ENCODE measurements around the gene TPH2. TPM values are rescaled to one million over a fixed set of nuclear protein-coding genes. Genes with fewer than 3 reads are reported as not detected.

The TPH2 gene
- total RNA-seq (not detected), polyA plus RNA-seq (not detected)

- Histone ChIP-seq H3K27me3 (ENCODE audit: control insufficient read depth in 4 of 4, insufficient read depth in 4 of 4, low read length in 3 of 4) (no peaks in the 10 kb centered on the region), H3K4me3 (ENCODE audit: low read depth in 1 of 3, low read length in 3 of 3) (no peak within 1 kb of the TSS), H3K36me3 (ENCODE audit: control insufficient read depth in 4 of 4, insufficient read depth in 3 of 4, low read depth in 1 of 4, low read length in 3 of 4) (no peaks in the 10 kb centered on the region), H3K9me3 (ENCODE audit: control insufficient read depth in 4 of 4, low read length in 3 of 4) (no peaks in the 10 kb centered on the region), H3K27ac (ENCODE audit: low read depth in 1 of 2, low read length in 2 of 2) (no peak within 1 kb of the TSS), H3K9ac (ENCODE audit: low read depth in 1 of 2, low read length in 2 of 2) (no peak within 1 kb of the TSS), H3K4me1 (ENCODE audit: control insufficient read depth in 4 of 4, insufficient read depth in 4 of 4, low read length in 3 of 4) (peaks cover 0 to 6% (median 1%) of the 10 kb centered on the region in 4 donors)
- DNase-seq (ENCODE audit: low spot score) = peak; percentile 68
- no peak for TF ChIP-seq EGR1 (IDR thresholded peaks at IDR 0.05; ENCODE audit: low read depth in 2 of 2)
- no peak for TF ChIP-seq RXRA (IDR thresholded peaks at IDR 0.05)
- TF ChIP-seq JUND (IDR thresholded peaks at IDR 0.05) = no peak
- no peak for TF ChIP-seq TAF1 (conservative IDR thresholded peaks at IDR 0.05)
- TF ChIP-seq RAD21 (IDR thresholded peaks at IDR 0.05) = peak; percentile 63 to 81
- peak; percentile 100 for TF ChIP-seq REST (IDR thresholded peaks at IDR 0.05)
- no peak for TF ChIP-seq HNF4G (IDR thresholded peaks at IDR 0.05)
- TF ChIP-seq ZBTB33 (IDR thresholded peaks at IDR 0.05) = no peak
- TF ChIP-seq CTCF (IDR thresholded peaks at IDR 0.05; ENCODE audit: low read depth, low read length, missing input control) = peak; percentile 50
- WGBS = 18% methylated on average over 16 of the region's 16 CpGs
Observed at GRCh38 chr12:71938728-71939385, at the start of gene TPH2. TSS of gene TPH2 (plus strand) at chr12:71938845. CDS start at chr12:71938987, 142 bp downstream.

- H3K27ac ChIP-seq (ENCODE audit: low read depth in 1 of 2, low read length in 2 of 2) = no peak overlapping the region
- no peak overlapping the region for H3K9ac ChIP-seq (ENCODE audit: low read depth in 1 of 2, low read length in 2 of 2)
- H3K4me3 ChIP-seq (ENCODE audit: low read depth in 1 of 3, low read length in 3 of 3) = no peak overlapping the region
- TF ChIP-seq HNF4G (IDR thresholded peaks at IDR 0.05) (no peak), TAF1 (conservative IDR thresholded peaks at IDR 0.05) (no peak), ATF3 (IDR thresholded peaks at IDR 0.05) (no peak), FOXA1 (IDR thresholded peaks at IDR 0.05) (no peak), MAX (IDR thresholded peaks at IDR 0.05) (no peak)
- H3K4me1 ChIP-seq (ENCODE audit: control insufficient read depth in 4 of 4, insufficient read depth in 4 of 4, low read length in 3 of 4) = no peaks in the 10 kb centered on the region
- H3K36me3 ChIP-seq (ENCODE audit: control insufficient read depth in 4 of 4, insufficient read depth in 3 of 4, low read depth in 1 of 4, low read length in 3 of 4) = peaks cover 0 to 21% (median 4%) of the 10 kb centered on the region in 4 donors
- DNase-seq (ENCODE audit: low spot score) = no peak
- no peaks in the 10 kb centered on the region for H3K27me3 ChIP-seq (ENCODE audit: control insufficient read depth in 4 of 4, insufficient read depth in 4 of 4, low read length in 3 of 4)
- H3K9me3 ChIP-seq (ENCODE audit: control insufficient read depth in 4 of 4, low read length in 3 of 4) = no peaks in the 10 kb centered on the region
- WGBS = 96% methylated on average over 3 of the region's 3 CpGs
Observed at GRCh38 chr12:71890475-71890874, 48.2 kb upstream of the TPH2 start.

All from liver (tissue), 9 donors.